ENCODE results near the gene CLIP1. TPM values are rescaled to one million over a fixed set of nuclear protein-coding genes. Genes with fewer than 3 reads are reported as not detected.
A peak's percentile ranks its signal among the peaks of the same experiment; 100 is the strongest.

The CLIP1 gene
- total and polyA plus RNA-seq, 2 of the 8 experiments (the other 6 are each of a cell fraction or from before 2014, with no cell fraction given) = 19.0 to 27.6 TPM

DNA sequence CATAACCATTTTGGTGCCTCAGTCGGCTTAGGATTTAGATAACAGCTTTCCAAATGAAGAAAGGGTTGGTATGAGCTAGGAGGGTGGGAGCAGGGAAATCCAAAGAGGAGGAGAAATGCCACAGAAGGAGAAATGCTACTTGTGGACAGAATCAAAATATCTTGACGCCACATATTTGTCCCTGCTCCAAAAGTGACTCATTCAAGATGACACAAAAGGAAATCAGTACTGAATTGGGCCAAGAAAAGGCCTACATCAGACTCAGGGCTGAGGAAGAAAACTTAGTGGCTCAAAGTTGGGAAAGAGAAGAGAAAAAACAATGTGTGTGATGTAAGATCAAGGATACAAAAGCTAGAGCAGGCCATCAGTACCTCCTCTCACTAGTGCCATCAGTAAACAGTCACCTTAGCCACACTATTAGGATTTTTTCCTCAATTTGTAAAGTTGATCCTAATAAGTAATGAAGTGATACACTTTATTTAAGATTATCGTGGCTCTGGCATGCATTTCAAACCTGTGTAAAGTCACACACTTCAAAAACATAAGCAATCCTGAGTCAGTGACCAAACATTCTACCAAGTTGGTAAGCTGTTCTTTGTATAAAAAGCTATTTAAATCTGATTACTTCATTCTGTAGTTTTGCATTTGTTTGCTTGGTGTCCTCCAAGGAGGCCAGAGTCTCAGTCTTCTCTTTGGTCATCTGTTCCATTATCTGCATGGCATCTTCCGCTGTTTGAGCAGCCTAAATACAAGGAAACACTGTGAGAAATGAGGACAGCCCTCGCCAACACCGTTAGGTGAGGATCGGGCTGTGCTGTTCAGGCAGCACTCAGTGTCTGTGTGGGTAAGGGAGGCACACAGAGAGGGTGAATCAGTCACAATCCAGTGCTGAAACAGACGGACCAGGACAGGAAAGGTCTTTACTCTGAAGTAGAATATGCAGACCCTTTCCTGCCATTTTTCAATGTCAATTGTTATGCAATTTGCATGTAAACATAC is 103.6 kb downstream of the CLIP1 start:
- H3K23me2 ChIP-seq (ENCODE audit: low read depth, low read length) = no peaks in the 10 kb centered on the region
- 0 out of 7 replicates have a peak overlapping the region, but pooled peaks of 1 of the 4 experiments have one; percentile 44 for H3K9ac ChIP-seq (replicated peaks in 1 of 4; ENCODE audit: extremely low read depth in 1 of 4, low read depth in 3 of 4, low read length in 3 of 4)
- H4K91ac ChIP-seq (replicated peaks; ENCODE audit: insufficient read length, low read length) = no peak overlapping the region
- H3K23ac ChIP-seq (ENCODE audit: insufficient read length) = no peak overlapping the region
- ChIA-PET CTCF (ENCODE audit: partially characterized antibody) (interaction anchor here (1.2 to 8.1 kb wide), 2 partner anchors 12 to 81 kb away, joined by 4 to 46 read pairs; no protein-coding TSS in a partner anchor), POLR2A (ENCODE audit: partially characterized antibody) (no interaction called here)
- H3K27me3 ChIP-seq (replicated peaks in 1 of 4; ENCODE audit: control insufficient read depth in 3 of 4, extremely low read depth in 1 of 4, insufficient read depth in 3 of 4, low read length in 3 of 4) = no peaks in the 10 kb centered on the region
- no peak overlapping the region for H3K14ac ChIP-seq (ENCODE audit: insufficient read length)
- no peak overlapping the region for H3K27ac ChIP-seq (ENCODE audit: low read depth, low read length)
- DNase-seq (ENCODE audit: low read depth in 1 of 2, low spot score in 2 of 2) (no peak), FAIRE-seq (no peak)
- no peak overlapping the region for H3K18ac ChIP-seq (ENCODE audit: extremely low read depth, low read length)
- peaks cover 0 to 4% (median 0%) of the 10 kb centered on the region in 4 experiments; a peak in 2 of 8 replicates for H3K36me3 ChIP-seq (ENCODE audit: control insufficient read depth in 2 of 4, insufficient read depth in 4 of 4, low read length in 3 of 4)
- H3K4me2 ChIP-seq (ENCODE audit: insufficient read depth in 1 of 2, low read depth in 2 of 2, low read length in 2 of 2) = no peak overlapping the region
- H3K79me1 ChIP-seq (ENCODE audit: low read depth, low read length) = no peaks in the 10 kb centered on the region
- no peaks in the 10 kb centered on the region for H3K9me3 ChIP-seq (ENCODE audit: insufficient read depth in 2 of 2, low read depth in 1 of 2, low read length in 1 of 2)
- no peak overlapping the region for H2BK12ac ChIP-seq (ENCODE audit: low read depth, low read length)
- H4K8ac ChIP-seq (ENCODE audit: extremely low read depth, insufficient read depth, low read length) = no peak overlapping the region
- no peak overlapping the region for H2BK20ac ChIP-seq (ENCODE audit: low read length)
- no peak overlapping the region for H2BK15ac ChIP-seq (ENCODE audit: low read length)
- H4K5ac ChIP-seq (ENCODE audit: insufficient read length, low read depth, low read length) = no peak overlapping the region
- H2BK5ac ChIP-seq (ENCODE audit: low read depth, low read length) = no peak overlapping the region
- H3K4me1 ChIP-seq (replicated peaks in 1 of 4; ENCODE audit: control insufficient read depth in 3 of 4, insufficient read depth in 4 of 4, low read length in 3 of 4) = no peaks in the 10 kb centered on the region
- no peak overlapping the region for H2BK120ac ChIP-seq (replicated peaks; ENCODE audit: low read depth, low read length)
- 88% methylated on average over 8 of the region's 8 CpGs; no CpG with 5 or more reads in 1 of the 2 experiments for WGBS, 2 experiments (ENCODE audit: extremely low coverage in 1 of 2, insufficient coverage in 1 of 2, insufficient read length in 1 of 2, insufficient replicate concordance in 2 of 2, low coverage in 1 of 2, low lambda C conversion rate in 2 of 2, missing lambda C conversion rate in 1 of 2)
- H2AFZ ChIP-seq (ENCODE audit: low read length) = no peak overlapping the region
- no peak overlapping the region for H3K4ac ChIP-seq (replicated peaks; ENCODE audit: insufficient read length, low read depth, low read length)
- H3K4me3 ChIP-seq (ENCODE audit: extremely low read depth in 1 of 4, insufficient read depth in 2 of 4, low read depth in 3 of 4, low read length in 4 of 4) = no peak overlapping the region
- peaks cover 0 to 2% of the 10 kb centered on the region in 2 experiments for H4K20me1 ChIP-seq (replicated peaks in 1 of 2; ENCODE audit: control insufficient read depth in 1 of 2, insufficient read depth in 2 of 2, low read length in 2 of 2)
- no peak overlapping the region for H3K56ac ChIP-seq (replicated peaks; ENCODE audit: insufficient read length, low read depth, low read length)
- H2AK5ac ChIP-seq (ENCODE audit: low read depth, low read length) = no peak overlapping the region
- H3K79me2 ChIP-seq (ENCODE audit: control insufficient read depth in 1 of 2, insufficient read depth in 2 of 2, low read length in 2 of 2) = no peaks in the 10 kb centered on the region
- TF ChIP-seq SP4 (IDR thresholded peaks at IDR 0.05; ENCODE audit: low read length) (no peak), BACH1 (IDR thresholded peaks at IDR 0.05; ENCODE audit: low read length) (no peak), POLR2AphosphoS5 (IDR thresholded peaks at IDR 0.05; ENCODE audit: low read depth, low read length) (no peak)

Data from H1 (cell line).